Hematopoietic multipotent progenitor cell (in vitro differentiated cells): ENCODE data around the gene SSR2. TPM values are rescaled to one million over a fixed set of nuclear protein-coding genes. Genes with fewer than 3 reads are reported as not detected.
"Not testable (repeated sequence)": the region's sequence is repeated elsewhere in the genome, so short reads cannot be mapped to it uniquely, and the experiment has no call there.

Experiments used
- DNase-seq, 3 donors: peaks; one replicate each; pipeline ENCODE4 v3.0.0-alpha.2; 2011 to 2015; ENCODE audit warnings: low read depth in 2 of 3, low spot score in 2 of 3
- total RNA-seq: library from RNA; depleted of rRNA; stranded (reverse); fragments of >200 nt; gene quantifications from one replicate; pipeline ENCODE4 v1.2.3, GENCODE V29; 2012

Gene SSR2
- total RNA-seq, 1 donor = 713 TPM

- no peak for DNase-seq
Measured at GRCh38 chr1:156048663-156049258, 28.0 kb upstream of the SSR2 start.

GRCh38 chr1:156045076-156045475 is 24.3 kb upstream of the SSR2 start:
- DNase-seq = no peak

- DNase-seq = no peak
Measured at GRCh38 chr1:156042828-156043227, 22.1 kb upstream of the SSR2 start.

GRCh38 chr1:156034991-156035390 is 14.2 kb upstream of the SSR2 start:
- not testable (repeated sequence) for DNase-seq

- no peak for DNase-seq
Measured at GRCh38 chr1:156033011-156033410, 12.3 kb upstream of the SSR2 start.

- DNase-seq = no peak
Measured at GRCh38 chr1:156026588-156026987, 5.8 kb upstream of the SSR2 start.

- peak in 2 of 3 donors; percentile 59 to 77 for DNase-seq
Measured at GRCh38 chr1:156025876-156026275, 5.1 kb upstream of the SSR2 start.

GRCh38 chr1:156024801-156025200 is 4.0 kb upstream of the SSR2 start:
- DNase-seq = no peak

GRCh38 chr1:156021954-156022353 is 1.2 kb upstream of the SSR2 start:
- no peak for DNase-seq

GRCh38 chr1:156021093-156021428 is 310 bp upstream of the SSR2 start:
- DNase-seq = no peak

- no peak for DNase-seq
Measured at GRCh38 chr1:156019946-156020292, 832 bp downstream of the SSR2 start.

- no peak for DNase-seq
Measured at GRCh38 chr1:156014829-156015228, 5.9 kb downstream of the SSR2 start.

- DNase-seq = no peak
Measured at GRCh38 chr1:156012051-156012817, 8.5 kb downstream of the SSR2 start.

- no peak for DNase-seq
Measured at GRCh38 chr1:156009404-156009803, 11.3 kb downstream of the SSR2 start.

GRCh38 chr1:156006666-156007376 is 13.9 kb downstream of the SSR2 start:
- no peak for DNase-seq

- no peak for DNase-seq
Measured at GRCh38 chr1:156004843-156005584, 15.7 kb downstream of the SSR2 start.

GRCh38 chr1:156003923-156004188 is 16.9 kb downstream of the SSR2 start:
- no peak for DNase-seq

- no peak for DNase-seq
Measured at GRCh38 chr1:156002188-156002911, 18.4 kb downstream of the SSR2 start.

- DNase-seq = peak in 1 of 3 donors; percentile 25
Measured at GRCh38 chr1:156001662-156002171, 19.0 kb downstream of the SSR2 start.

GRCh38 chr1:156001021-156001661 is 19.6 kb downstream of the SSR2 start:
- DNase-seq = no peak
